Mesenchymal stem cell (in vitro differentiated cells and primary cell): ENCODE measurements around the gene CCDC85B.

Source experiments
- DNase-seq: peaks from one replicate; pipeline ENCODE4 v3.0.0-alpha.2; 2013
- H2AFZ ChIP-seq: one replicate; pipeline ENCODE4 v1.6.1; 2013; ENCODE audit warnings: low read depth, mild to moderate bottlenecking, control low read depth, inconsistent platforms, low read length, moderate library complexity
- H2AK5ac ChIP-seq: 2 replicates; pipeline ENCODE4 v1.6.1; 2013; ENCODE audit warnings: low read length, moderate library complexity, mild to moderate bottlenecking, inconsistent platforms; ENCODE audit not compliant: severe bottlenecking
- H2BK120ac ChIP-seq: one replicate; pipeline ENCODE4 v1.6.1; 2013; ENCODE audit warnings: low read depth, mild to moderate bottlenecking, inconsistent platforms, low read length, moderate library complexity
- H2BK12ac ChIP-seq, 2 experiments: one replicate each; pipeline ENCODE4 v1.6.1; 2013; ENCODE audit warnings: inconsistent platforms in 2 of 2, low read length in 2 of 2, mild to moderate bottlenecking in 2 of 2, moderate library complexity in 2 of 2, control low read depth in 1 of 2
- H2BK15ac ChIP-seq: one replicate; pipeline ENCODE4 v1.6.1; 2013; ENCODE audit warnings: mild to moderate bottlenecking, low read depth, inconsistent platforms; ENCODE audit not compliant: poor library complexity, severe bottlenecking
- H2BK5ac ChIP-seq: 2 replicates; pipeline ENCODE4 v1.6.1; 2013; ENCODE audit warnings: low read depth, mild to moderate bottlenecking, low read length, control low read depth, inconsistent platforms; ENCODE audit not compliant: poor library complexity, severe bottlenecking
- H3K14ac ChIP-seq, 2 experiments: one replicate each; pipeline ENCODE4 v1.6.1; 2013; ENCODE audit warnings: inconsistent platforms in 2 of 2, low read length in 2 of 2, control low read depth in 1 of 2, mild to moderate bottlenecking in 1 of 2, moderate library complexity in 1 of 2
- H3K18ac ChIP-seq, 2 experiments: one replicate each; pipeline ENCODE4 v1.6.1; 2013; ENCODE audit warnings: inconsistent platforms in 2 of 2, low read length in 2 of 2, control low read depth in 1 of 2, low read depth in 1 of 2, mild to moderate bottlenecking in 1 of 2
- H3K23ac ChIP-seq, 2 experiments: one replicate each; pipeline ENCODE4 v1.6.1; 2013; ENCODE audit warnings: inconsistent platforms in 2 of 2, low read length in 2 of 2, mild to moderate bottlenecking in 2 of 2, moderate library complexity in 2 of 2, control low read depth in 1 of 2
- H3K27ac ChIP-seq: 2 replicates; pipeline ENCODE4 v1.5.1; 2013; ENCODE audit warnings: mild to moderate bottlenecking, moderate library complexity, low read length, control low read depth, inconsistent platforms; ENCODE audit not compliant: poor library complexity, severe bottlenecking
- H3K27me3 ChIP-seq, 2 experiments: 2 replicates each; pipeline versions ENCODE4 v1.6.1 to v1.7.0; 2013; ENCODE audit warnings: low read length in 2 of 2, mild to moderate bottlenecking in 2 of 2, moderate library complexity in 2 of 2, control low read depth in 1 of 2, inconsistent platforms in 1 of 2; ENCODE audit not compliant: control insufficient read depth in 1 of 2, insufficient read depth in 1 of 2
- H3K36me3 ChIP-seq, 2 experiments: 2 replicates each; pipeline versions ENCODE4 v1.6.1 to v1.7.0; 2013; ENCODE audit warnings: low read length in 2 of 2, control low read depth in 1 of 2, inconsistent platforms in 1 of 2, low read depth in 1 of 2, mild to moderate bottlenecking in 1 of 2; ENCODE audit not compliant: insufficient read depth in 2 of 2, control insufficient read depth in 1 of 2
- H3K4ac ChIP-seq, 2 experiments: one replicate each; pipeline ENCODE4 v1.6.1; 2013; ENCODE audit warnings: inconsistent platforms in 2 of 2, low read length in 2 of 2, mild to moderate bottlenecking in 2 of 2, moderate library complexity in 2 of 2, control low read depth in 1 of 2, low read depth in 1 of 2
- H3K4me1 ChIP-seq: 2 replicates; pipeline ENCODE4 v1.6.1; 2013; ENCODE audit warnings: low read depth, low read length, control low read depth; ENCODE audit not compliant: control insufficient read depth, insufficient read depth
- H3K4me2 ChIP-seq: 2 replicates; pipeline ENCODE4 v1.6.1; 2013; ENCODE audit warnings: low read length, mild to moderate bottlenecking, inconsistent platforms; ENCODE audit not compliant: poor library complexity, severe bottlenecking
- H3K4me3 ChIP-seq, 2 experiments: 2 replicates each; pipeline versions ENCODE4 v1.5.1 to v1.7.0; 2013; ENCODE audit warnings: low read length in 2 of 2, mild to moderate bottlenecking in 2 of 2, control low read depth in 1 of 2, low read depth in 1 of 2; ENCODE audit not compliant: insufficient read depth in 1 of 2
- H3K79me1 ChIP-seq: replicated peaks from 2 replicates; pipeline ENCODE4 v1.6.1; 2013; ENCODE audit warnings: mild to moderate bottlenecking, control low read depth, low read length, inconsistent platforms; ENCODE audit not compliant: poor library complexity, severe bottlenecking
- H3K9ac ChIP-seq: 2 replicates; pipeline ENCODE4 v1.7.0; 2013; ENCODE audit warnings: mild to moderate bottlenecking, low read length, moderate library complexity
- H3K9me3 ChIP-seq: 2 replicates; pipeline ENCODE4 v1.7.0; 2013; ENCODE audit warnings: mild to moderate bottlenecking, low read length; ENCODE audit not compliant: control insufficient read depth
- H4K8ac ChIP-seq: one replicate; pipeline ENCODE4 v1.6.1; 2013; ENCODE audit warnings: inconsistent platforms, mild to moderate bottlenecking, low read length, moderate library complexity
- H4K91ac ChIP-seq: one replicate; pipeline ENCODE4 v1.6.1; 2013; ENCODE audit warnings: mild to moderate bottlenecking, low read length, inconsistent platforms
- WGBS: methylation state at CpG from one replicate; pipeline ENCODE4 v1.1.7; 2013; ENCODE audit warnings: mixed read lengths; 5-methylcytosine and 5-hydroxymethylcytosine counted together

CCDC85B gene

DNA sequence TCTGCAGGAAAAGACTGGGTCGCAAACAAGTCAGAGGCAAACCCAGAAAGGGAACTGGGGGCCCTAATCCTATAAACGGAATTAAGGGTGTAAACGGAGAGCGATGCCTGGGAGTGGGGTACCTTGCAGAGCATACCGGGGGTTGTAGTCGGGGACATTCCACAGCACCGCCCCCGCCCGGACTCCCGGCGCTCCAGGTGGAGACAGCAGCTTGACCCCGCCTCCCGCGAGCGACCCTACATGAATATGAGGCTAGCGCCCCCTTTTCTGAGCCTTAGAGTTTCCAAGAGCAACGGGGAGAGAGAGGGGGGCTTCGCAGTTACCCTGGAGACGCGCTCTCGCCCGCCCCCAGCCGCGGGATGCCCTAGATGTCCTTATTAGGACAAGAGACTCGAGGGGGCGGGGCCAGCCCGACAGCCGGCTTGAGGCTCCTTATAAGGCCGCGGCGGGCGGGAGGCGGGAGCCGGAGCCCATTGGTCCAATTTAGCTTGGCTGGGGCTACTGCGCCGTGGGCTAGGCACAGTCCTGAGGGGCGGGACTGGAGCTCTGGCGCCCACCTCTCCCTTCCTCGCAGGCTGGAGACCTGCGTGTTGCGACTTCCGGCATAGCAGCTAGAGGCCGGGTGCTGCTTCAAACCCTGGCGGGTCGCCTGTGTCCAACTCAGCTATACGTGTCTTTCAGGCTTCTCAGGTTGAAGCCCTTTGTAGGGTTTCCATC is 31.2 kb upstream of the CCDC85B start:
- Histone ChIP-seq H3K9ac (peak overlapping the region; percentile 96), H2AK5ac (peak overlapping the region; percentile 34), H2BK120ac (peak overlapping the region; percentile 86), H3K4ac (peak overlapping the region; percentile 82 to 92), H3K14ac (no peak overlapping the region), H3K4me1 (peaks cover 44% of the 10 kb centered on the region), H3K18ac (peak overlapping the region; percentile 74 to 77), H2BK15ac (peak overlapping the region; percentile 89), H2BK5ac (peak overlapping the region; percentile 57), H4K8ac (peak overlapping the region; percentile 86), H3K4me2 (peak overlapping the region; percentile 91), H3K79me1 (peaks cover 6% of the 10 kb centered on the region), H4K91ac (peak overlapping the region; percentile 92), H2AFZ (peak overlapping the region; percentile 24), H3K4me3 (peak overlapping the region; percentile 93 to 94), H3K23ac (no peak overlapping the region), H3K27ac (peak overlapping the region; percentile 98), H2BK12ac (peak overlapping the region in 1 of 2 experiments; percentile 70), H3K9me3 (no peaks in the 10 kb centered on the region), H3K27me3 (no peaks in the 10 kb centered on the region), H3K36me3 (peaks cover 46 to 48% of the 10 kb centered on the region in 2 experiments)
- DNase-seq, result peak; percentile 98
- WGBS, result under 1% methylated on average over 46 of the region's 46 CpGs

DNA sequence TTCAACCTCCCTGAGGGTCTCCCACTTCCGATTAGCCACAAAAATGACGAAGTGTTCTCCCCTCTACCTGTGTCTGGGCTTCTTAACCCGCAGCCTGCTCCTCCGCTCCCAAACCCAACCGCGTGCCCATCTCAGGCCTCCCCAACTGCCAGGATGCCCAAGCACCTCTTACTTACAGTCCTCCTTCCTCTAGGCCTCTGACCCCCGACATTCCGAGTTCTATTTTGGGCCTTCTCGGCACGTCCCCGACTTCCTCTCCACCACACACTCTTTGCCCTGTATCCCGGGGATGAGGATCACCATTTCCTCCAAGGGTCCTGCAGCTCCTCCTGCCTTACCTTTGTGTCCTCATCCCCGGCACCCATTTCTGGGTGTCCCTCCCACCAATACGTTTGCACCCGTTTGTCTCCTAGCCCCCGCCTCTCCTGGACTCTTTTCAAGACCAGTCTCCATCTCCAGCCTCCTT is 30.6 kb upstream of the CCDC85B start:
- Histone ChIP-seq H2AK5ac (peak overlapping the region; percentile 34), H3K4me1 (peaks cover 44% of the 10 kb centered on the region), H4K8ac (peak overlapping the region; percentile 86), H2BK5ac (peak overlapping the region; percentile 57), H4K91ac (peak overlapping the region; percentile 92), H3K9ac (peak overlapping the region; percentile 96), H3K79me1 (peaks cover 9% of the 10 kb centered on the region), H3K14ac (peak overlapping the region in 1 of 2 experiments; percentile 13), H3K9me3 (no peaks in the 10 kb centered on the region), H3K4ac (peak overlapping the region; percentile 82 to 92), H2BK15ac (peak overlapping the region; percentile 71), H2AFZ (no peak overlapping the region), H3K18ac (peak overlapping the region; percentile 59 to 65), H3K23ac (peak overlapping the region in 1 of 2 experiments; percentile 11), H3K36me3 (peaks cover 46 to 48% of the 10 kb centered on the region in 2 experiments), H3K27ac (peak overlapping the region; percentile 98), H2BK120ac (peak overlapping the region; percentile 86), H3K4me3 (peak overlapping the region; percentile 93 to 94), H3K4me2 (peak overlapping the region; percentile 91), H2BK12ac (peak overlapping the region; percentile 23 to 69), H3K27me3 (no peaks in the 10 kb centered on the region)
- WGBS, result 8% methylated on average over 16 of the region's 16 CpGs
- DNase-seq, result no peak

DNA sequence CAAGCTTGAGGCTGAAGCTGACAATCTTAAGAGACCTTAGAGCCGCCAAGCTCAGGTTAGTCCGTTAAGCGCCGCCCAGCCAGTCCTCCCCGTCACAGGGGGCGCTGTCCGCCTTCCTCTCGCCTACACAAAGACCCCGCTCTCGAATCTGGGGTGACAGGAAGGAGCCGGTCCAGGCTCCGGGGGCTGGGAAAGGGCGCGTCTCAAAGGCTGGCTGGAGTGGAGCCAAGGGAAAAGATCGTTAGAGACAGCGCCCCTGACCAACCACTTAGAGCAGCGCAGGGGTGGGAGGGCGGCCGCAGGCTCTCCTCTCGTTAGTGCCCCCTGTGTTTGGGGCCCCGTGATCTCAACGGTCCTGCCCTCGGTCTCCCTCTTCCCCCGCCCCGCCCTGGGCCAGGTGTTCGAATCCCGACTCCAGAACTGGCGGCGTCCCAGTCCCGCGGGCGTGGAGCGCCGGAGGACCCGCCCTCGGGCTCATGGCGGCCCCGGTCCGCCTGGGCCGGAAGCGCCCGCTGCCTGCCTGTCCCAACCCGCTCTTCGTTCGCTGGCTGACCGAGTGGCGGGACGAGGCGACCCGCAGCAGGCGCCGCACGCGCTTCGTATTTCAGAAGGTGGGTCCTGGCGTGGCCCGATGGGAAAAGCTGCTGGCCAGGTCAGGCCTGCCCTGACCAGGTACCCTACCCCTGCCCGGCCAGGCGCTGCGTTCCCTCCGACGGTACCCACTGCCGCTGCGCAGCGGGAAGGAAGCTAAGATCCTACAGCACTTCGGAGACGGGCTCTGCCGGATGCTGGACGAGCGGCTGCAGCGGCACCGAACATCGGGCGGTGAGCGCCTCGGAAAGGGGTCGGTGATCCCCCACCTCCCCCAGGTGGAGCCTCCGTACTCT is 30.0 kb upstream of the CCDC85B start, which contains the start of gene MUS81:
Gene MUS81, plus strand, starts transcription at position 156 of the 887 bp plus-strand sequence. Its CDS starts 321 bp downstream, at position 477.
- Histone ChIP-seq H4K8ac (peak within 1 kb of the TSS; percentile 94), H3K23ac (peak within 1 kb of the TSS; percentile 67 to 96), H3K27me3 (no peaks in the 10 kb centered on the region), H3K4me2 (peak within 1 kb of the TSS; percentile 91), H3K36me3 (peaks cover 46 to 48% of the 10 kb centered on the region in 2 experiments), H3K27ac (peak within 1 kb of the TSS; percentile 98), H3K9me3 (no peaks in the 10 kb centered on the region), H3K4ac (peak within 1 kb of the TSS; percentile 92 to 98), H2BK15ac (peak within 1 kb of the TSS; percentile 97), H3K79me1 (peaks cover 12% of the 10 kb centered on the region), H2AK5ac (peak within 1 kb of the TSS; percentile 47), H3K9ac (peak within 1 kb of the TSS; percentile 96), H2BK120ac (peak within 1 kb of the TSS; percentile 86), H3K4me3 (peak within 1 kb of the TSS; percentile 93 to 94), H3K4me1 (peaks cover 42% of the 10 kb centered on the region), H3K14ac (peak within 1 kb of the TSS in 1 of 2 experiments; percentile 99), H4K91ac (peak within 1 kb of the TSS; percentile 96), H3K18ac (peak within 1 kb of the TSS; percentile 77 to 93), H2AFZ (peak within 1 kb of the TSS; percentile 36), H2BK5ac (peak within 1 kb of the TSS; percentile 85), H2BK12ac (peak within 1 kb of the TSS; percentile 69 to 90)
- peak; percentile 98 for DNase-seq
- under 1% methylated on average over 77 of the region's 78 CpGs for WGBS
